GM18511 (cell line): ENCODE measurements around the gene COQ8B.
"Not testable (repeated sequence)": the region's sequence is repeated elsewhere in the genome, so short reads cannot be mapped to it uniquely, and the experiment has no call there.

Source experiments
- ATAC-seq: cut with Tn5 transposase; IDR thresholded peaks from one replicate; pipeline ENCODE4 v1.9.1; 2021; ENCODE audit warnings: mild to moderate bottlenecking, moderate library complexity; ENCODE audit not compliant: unreplicated experiment

The COQ8B gene

GRCh38 chr19:40672573-40673299 lies 44.0 kb downstream of the COQ8B start:
- no peak for ATAC-seq

DNA sequence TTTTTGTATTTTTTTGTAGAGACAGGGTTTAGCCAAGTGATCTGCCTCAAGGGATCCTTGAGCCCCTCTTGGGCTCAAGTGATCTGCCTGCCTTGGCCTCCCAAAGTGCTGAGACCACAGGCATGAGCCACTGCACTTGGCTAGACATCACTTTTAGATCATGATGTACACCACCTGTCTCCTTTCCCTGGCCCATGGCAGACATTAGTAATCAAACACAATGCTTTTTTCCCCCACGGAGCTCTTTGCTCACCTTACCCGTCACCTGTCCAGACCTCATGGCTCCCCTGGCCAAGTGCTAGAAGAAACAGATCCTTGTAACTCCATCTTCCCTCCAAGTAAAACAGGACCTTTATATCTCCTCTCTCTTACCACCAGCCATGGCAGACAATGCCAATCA lies 44.6 kb downstream of the COQ8B start:
- no peak for ATAC-seq

- no peak for ATAC-seq
Observed at GRCh38 chr19:40671404-40671803, 45.3 kb downstream of the COQ8B start.

DNA sequence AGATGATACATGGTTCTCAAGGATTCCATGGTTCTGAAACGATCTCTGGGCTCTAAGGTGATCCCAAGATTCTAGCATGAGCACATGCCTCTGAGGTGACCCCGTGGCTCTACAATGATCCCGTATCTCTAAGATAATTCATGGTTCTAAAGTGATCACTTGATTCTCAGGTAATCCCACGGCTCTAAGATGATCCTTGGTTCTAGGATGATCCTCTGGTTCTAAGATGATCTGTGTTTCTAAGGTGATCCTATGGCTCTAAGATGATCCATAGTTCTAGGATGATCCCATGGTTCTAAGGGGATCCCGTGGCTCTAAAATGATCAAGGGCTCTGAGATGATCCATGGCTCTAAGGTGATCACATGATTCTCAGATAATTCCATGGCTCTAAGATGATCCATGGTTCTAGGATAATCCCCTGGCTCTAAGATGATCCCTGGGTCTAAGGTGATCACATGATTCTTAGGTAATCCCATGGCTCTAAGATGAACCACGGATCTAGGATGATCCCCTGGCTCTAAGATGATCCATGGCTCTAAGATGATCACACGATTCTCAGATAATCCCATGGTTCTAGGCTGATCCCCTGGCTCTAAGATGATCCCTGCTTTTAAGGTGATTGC lies 47.6 kb downstream of the COQ8B start:
- no peak for ATAC-seq

DNA sequence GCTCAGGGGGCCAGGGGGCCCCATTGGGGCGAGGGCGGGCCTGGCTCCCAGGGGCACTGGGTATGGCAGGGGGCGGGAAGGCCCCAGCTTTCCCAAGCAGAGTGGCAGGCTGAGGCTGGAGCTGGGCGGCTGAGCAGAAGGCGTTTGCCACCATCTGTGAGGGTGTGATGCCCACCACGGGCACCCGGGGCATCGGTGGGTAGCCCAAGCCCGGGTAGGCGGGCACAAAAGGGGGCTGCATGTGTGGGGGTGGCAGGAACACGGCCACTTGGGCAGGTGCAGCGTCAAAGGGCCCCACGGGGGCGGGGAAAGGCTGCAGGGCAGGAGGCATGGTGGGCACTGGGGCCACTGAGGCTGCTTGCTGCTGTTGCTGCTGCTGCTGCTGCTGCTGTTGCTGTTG lies 49.1 kb downstream of the COQ8B start:
- no peak for ATAC-seq

GRCh38 chr19:40666803-40667438 lies 49.8 kb downstream of the COQ8B start:
- no peak for ATAC-seq

GRCh38 chr19:40663695-40664692 lies 52.7 kb downstream of the COQ8B start:
- no peak for ATAC-seq

DNA sequence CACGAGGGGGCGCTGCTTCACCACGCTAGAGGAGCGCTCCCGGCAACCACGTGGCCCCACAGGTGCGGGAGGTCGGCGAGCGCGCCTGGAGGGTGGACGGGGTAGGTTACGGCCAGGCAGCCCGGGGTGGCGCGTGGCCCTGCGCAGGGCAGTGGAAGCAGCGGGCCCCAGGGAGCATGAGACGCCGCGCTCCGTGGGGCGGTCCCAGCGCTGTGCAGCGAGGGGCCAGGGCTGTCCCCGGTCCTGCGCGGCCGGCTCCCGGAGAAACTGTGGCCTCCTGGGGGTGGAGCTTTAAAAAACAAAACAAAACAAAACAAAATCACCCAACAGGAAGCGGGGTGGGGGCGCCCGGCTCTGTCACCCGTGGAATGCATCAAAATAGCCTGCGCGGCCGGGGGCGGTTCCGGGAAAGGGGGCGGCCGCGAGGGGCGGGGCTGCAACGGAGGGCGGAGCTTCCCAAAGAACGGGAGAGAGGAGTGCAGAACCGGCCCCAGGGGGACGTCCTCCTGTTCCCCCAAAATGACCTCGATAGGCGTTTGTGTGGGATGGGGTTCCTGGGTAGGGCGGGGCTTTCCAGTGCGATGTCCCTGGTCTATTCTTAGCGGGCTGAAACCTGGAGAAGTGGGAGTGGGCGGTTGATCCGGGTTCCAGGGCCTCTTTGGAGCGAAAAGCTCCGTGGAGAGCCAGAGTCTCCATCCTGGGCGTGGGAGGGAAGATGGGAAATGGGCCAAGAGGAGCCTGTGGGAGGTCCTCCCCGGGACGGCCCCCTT lies 53.6 kb downstream of the COQ8B start:
- ATAC-seq = peak; percentile 93

DNA sequence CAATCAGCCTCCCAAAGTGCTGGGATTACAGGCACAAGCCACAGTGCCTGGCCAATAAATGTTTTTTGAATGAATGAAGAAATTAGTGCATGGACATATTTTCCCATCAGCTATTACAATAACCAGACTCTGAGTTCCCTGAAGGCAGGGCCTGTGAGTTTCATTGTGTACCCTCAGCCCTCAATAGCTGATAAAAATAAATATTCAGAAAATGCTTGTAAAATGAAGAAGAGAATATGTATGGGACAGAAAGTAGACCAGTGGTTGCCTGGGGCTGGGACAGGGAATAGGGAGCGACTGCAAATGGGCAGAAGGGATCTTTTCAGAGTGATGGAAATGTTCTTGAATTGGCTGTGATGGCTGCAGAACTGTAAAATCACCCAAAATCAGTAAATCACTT lies 55.1 kb downstream of the COQ8B start:
- no peak for ATAC-seq

GRCh38 chr19:40659566-40659965 lies 57.1 kb downstream of the COQ8B start:
- no peak for ATAC-seq

GRCh38 chr19:40659116-40659515 lies 57.6 kb downstream of the COQ8B start:
- no peak for ATAC-seq

DNA sequence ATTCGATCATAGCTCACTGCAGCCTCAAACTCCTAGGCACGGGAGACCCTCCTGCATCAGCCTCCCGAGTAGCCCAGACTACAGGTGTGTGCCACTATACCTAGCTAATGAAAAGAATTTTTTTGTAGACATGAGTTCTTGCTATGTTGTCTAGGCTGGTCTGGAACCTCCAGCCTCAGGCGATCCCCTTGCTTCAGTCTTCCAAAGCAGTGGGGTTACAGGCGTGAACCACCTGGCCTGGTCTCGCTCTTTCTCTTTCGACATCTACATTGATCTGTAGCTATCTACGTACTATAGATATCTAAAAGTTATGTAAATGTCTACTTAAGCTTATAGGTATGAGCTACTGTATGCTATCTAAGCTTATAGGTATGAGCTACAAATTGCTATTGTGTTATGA lies 58.7 kb downstream of the COQ8B start:
- no peak for ATAC-seq

DNA sequence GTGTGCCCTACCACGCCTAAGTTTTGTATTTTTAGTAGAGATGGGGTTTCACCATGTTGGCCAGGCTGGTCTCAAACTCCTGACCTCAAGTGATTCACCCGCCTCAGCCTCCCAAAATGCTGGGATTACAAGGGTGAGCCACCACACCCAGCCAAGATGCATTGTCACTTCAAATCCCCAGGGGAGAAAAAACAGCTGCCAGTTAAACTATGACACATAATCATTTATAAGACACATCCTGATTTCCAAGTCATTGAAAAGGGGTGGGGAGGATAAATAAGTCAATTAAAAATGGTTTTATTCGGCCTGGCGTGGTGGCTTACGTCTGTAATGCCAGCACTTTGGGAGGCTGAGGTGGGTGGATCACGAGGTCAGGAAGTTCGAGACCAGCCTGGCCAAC lies 61.0 kb downstream of the COQ8B start:
- ATAC-seq = not testable (repeated sequence)

- not testable (repeated sequence) for ATAC-seq
Observed at GRCh38 chr19:40652303-40652702, 64.4 kb downstream of the COQ8B start.

DNA sequence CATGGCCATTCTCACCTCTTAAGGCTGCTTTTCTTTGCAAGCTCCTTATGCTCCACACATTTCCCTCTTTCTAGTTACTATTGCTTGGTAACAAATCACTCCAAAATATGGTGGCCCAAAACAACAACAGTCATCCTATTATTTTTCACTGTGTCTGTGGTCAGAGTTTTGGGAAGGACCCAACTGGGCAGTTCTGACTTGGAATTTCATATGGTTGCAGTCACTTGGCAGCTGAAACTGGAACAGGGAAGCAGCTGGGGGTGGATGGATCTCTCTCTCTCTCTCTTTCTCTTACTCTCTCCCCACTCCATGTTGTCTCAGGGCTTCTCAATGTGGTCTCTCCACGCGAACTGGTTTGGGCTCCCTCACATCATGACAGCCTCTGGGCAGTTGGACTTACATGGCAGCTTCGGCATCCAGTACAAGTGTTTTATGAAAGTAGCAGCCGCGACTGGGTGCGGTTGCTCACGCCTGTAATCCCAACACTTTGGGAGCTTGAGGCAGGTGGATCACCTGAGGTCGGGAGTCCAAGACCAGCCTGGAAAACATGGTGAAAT lies 65.9 kb downstream of the COQ8B start:
- no peak for ATAC-seq

- ATAC-seq = not testable (repeated sequence)
Observed at GRCh38 chr19:40649903-40650675, 66.6 kb downstream of the COQ8B start.

DNA sequence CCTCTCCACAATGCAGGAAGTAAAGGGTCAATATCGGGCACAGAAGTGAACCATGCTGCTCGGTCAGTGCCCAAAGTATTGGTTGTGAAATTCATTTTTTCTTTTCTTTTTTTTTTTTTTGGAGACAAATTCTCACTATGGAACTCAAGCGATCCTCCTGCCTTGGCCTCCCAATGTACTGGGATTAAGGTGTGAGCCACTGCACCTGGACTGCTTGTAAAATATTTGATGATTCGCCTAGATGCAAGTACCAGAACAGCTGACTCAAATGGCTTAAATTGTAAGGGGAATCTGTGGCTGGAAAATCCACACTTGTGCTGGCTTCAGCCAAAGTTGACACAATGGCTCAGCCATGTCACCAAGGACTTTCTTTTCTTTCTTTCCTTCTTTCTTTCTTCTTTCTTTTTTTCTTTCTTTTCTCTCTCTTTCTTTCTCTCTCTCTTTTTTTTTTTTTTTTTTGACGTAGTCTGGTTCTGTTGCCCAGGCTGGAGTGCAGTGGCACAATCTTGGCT lies 69.9 kb downstream of the COQ8B start:
- ATAC-seq = no peak

GRCh38 chr19:40642757-40643305 lies 73.9 kb downstream of the COQ8B start:
- no peak for ATAC-seq
